ENCODE measurements around the gene UBE2E2.

The UBE2E2 gene

GRCh38 chr3:23217872-23218554 is 14.9 kb downstream of the UBE2E2 start:
- H3K27ac ChIP-seq (ENCODE audit: low read depth, low read length), result no peak overlapping the region
- no peak overlapping the region for H3K4me3 ChIP-seq (ENCODE audit: low read length)
- H3K36me3 ChIP-seq (ENCODE audit: insufficient read depth, low read length), result no peaks in the 10 kb centered on the region
- H3K4me1 ChIP-seq (ENCODE audit: insufficient read depth, low read length), result no peaks in the 10 kb centered on the region
- H3K27me3 ChIP-seq (ENCODE audit: insufficient read depth, low read length), result no peaks in the 10 kb centered on the region
- H3K9ac ChIP-seq (ENCODE audit: low read depth, low read length), result no peak overlapping the region
- WGBS, result 97% methylated on average over 5 of the region's 5 CpGs
- H3K9me3 ChIP-seq (ENCODE audit: insufficient read depth, low read depth, low read length), result no peaks in the 10 kb centered on the region

- no peaks in the 10 kb centered on the region for H3K27me3 ChIP-seq (ENCODE audit: insufficient read depth, low read length)
- H3K4me1 ChIP-seq (ENCODE audit: insufficient read depth, low read length), result no peaks in the 10 kb centered on the region
- H3K9ac ChIP-seq (ENCODE audit: low read depth, low read length), result no peak overlapping the region
- WGBS, result 81% methylated on average over 2 of the region's 2 CpGs
- no peak overlapping the region for H3K27ac ChIP-seq (ENCODE audit: low read depth, low read length)
- H3K4me3 ChIP-seq (ENCODE audit: low read length), result no peak overlapping the region
- H3K9me3 ChIP-seq (ENCODE audit: insufficient read depth, low read depth, low read length), result no peaks in the 10 kb centered on the region
- no peaks in the 10 kb centered on the region for H3K36me3 ChIP-seq (ENCODE audit: insufficient read depth, low read length)
These were observed 16.0 kb downstream of the UBE2E2 start for GRCh38 chr3:23219117-23219516.

- H3K36me3 ChIP-seq (ENCODE audit: insufficient read depth, low read length), result no peaks in the 10 kb centered on the region
- H3K4me3 ChIP-seq (ENCODE audit: low read length), result no peak overlapping the region
- H3K9me3 ChIP-seq (ENCODE audit: insufficient read depth, low read depth, low read length), result no peaks in the 10 kb centered on the region
- H3K27me3 ChIP-seq (ENCODE audit: insufficient read depth, low read length), result no peaks in the 10 kb centered on the region
- WGBS, result 84% methylated on average over 2 of the region's 2 CpGs
- no peak overlapping the region for H3K27ac ChIP-seq (ENCODE audit: low read depth, low read length)
- H3K4me1 ChIP-seq (ENCODE audit: insufficient read depth, low read length), result no peaks in the 10 kb centered on the region
- H3K9ac ChIP-seq (ENCODE audit: low read depth, low read length), result no peak overlapping the region
These were observed 16.4 kb downstream of the UBE2E2 start for GRCh38 chr3:23219552-23219951.

GRCh38 chr3:23221136-23221535 is 18.0 kb downstream of the UBE2E2 start:
- H3K9ac ChIP-seq (ENCODE audit: low read depth, low read length), result no peak overlapping the region

GRCh38 chr3:23232016-23232415 is 28.9 kb downstream of the UBE2E2 start:
- Histone ChIP-seq H3K9me3 (ENCODE audit: insufficient read depth, low read depth, low read length) (no peaks in the 10 kb centered on the region), H3K27me3 (ENCODE audit: insufficient read depth, low read length) (no peaks in the 10 kb centered on the region), H3K9ac (ENCODE audit: low read depth, low read length) (no peak overlapping the region), H3K36me3 (ENCODE audit: insufficient read depth, low read length) (no peaks in the 10 kb centered on the region), H3K27ac (ENCODE audit: low read depth, low read length) (no peak overlapping the region), H3K4me1 (ENCODE audit: insufficient read depth, low read length) (peaks cover 9% of the 10 kb centered on the region; the same call in 1 of the 2 replicates), H3K4me3 (ENCODE audit: low read length) (no peak overlapping the region)
- WGBS, result 94% methylated on average over 3 of the region's 3 CpGs

More at GRCh38 chr3:23221136-23221535, 18.0 kb downstream of the UBE2E2 start:
- Histone ChIP-seq H3K4me1 (ENCODE audit: insufficient read depth, low read length) (no peaks in the 10 kb centered on the region), H3K36me3 (ENCODE audit: insufficient read depth, low read length) (no peaks in the 10 kb centered on the region), H3K9me3 (ENCODE audit: insufficient read depth, low read depth, low read length) (no peaks in the 10 kb centered on the region), H3K27me3 (ENCODE audit: insufficient read depth, low read length) (no peaks in the 10 kb centered on the region), H3K4me3 (ENCODE audit: low read length) (no peak overlapping the region), H3K27ac (ENCODE audit: low read depth, low read length) (no peak overlapping the region)
- 100% methylated on average over 1 of the region's 3 CpGs for WGBS

GRCh38 chr3:23232854-23233253 is 29.7 kb downstream of the UBE2E2 start:
- Histone ChIP-seq H3K36me3 (ENCODE audit: insufficient read depth, low read length) (no peaks in the 10 kb centered on the region), H3K9me3 (ENCODE audit: insufficient read depth, low read depth, low read length) (no peaks in the 10 kb centered on the region), H3K27ac (ENCODE audit: low read depth, low read length) (no peak overlapping the region), H3K27me3 (ENCODE audit: insufficient read depth, low read length) (no peaks in the 10 kb centered on the region), H3K4me1 (ENCODE audit: insufficient read depth, low read length) (peaks cover 17% of the 10 kb centered on the region; the same call in 1 of the 2 replicates), H3K4me3 (ENCODE audit: low read length) (no peak overlapping the region), H3K9ac (ENCODE audit: low read depth, low read length) (no peak overlapping the region)
- WGBS, result 77% methylated on average over 1 of the region's 1 CpG

- Histone ChIP-seq H3K36me3 (ENCODE audit: insufficient read depth, low read length) (no peaks in the 10 kb centered on the region), H3K4me3 (ENCODE audit: low read length) (no peak overlapping the region), H3K4me1 (ENCODE audit: insufficient read depth, low read length) (peaks cover 17% of the 10 kb centered on the region; the same call in 1 of the 2 replicates), H3K27ac (ENCODE audit: low read depth, low read length) (no peak overlapping the region), H3K27me3 (ENCODE audit: insufficient read depth, low read length) (no peaks in the 10 kb centered on the region), H3K9me3 (ENCODE audit: insufficient read depth, low read depth, low read length) (no peaks in the 10 kb centered on the region), H3K9ac (ENCODE audit: low read depth, low read length) (no peak overlapping the region)
- WGBS, result 91% methylated on average over 1 of the region's 1 CpG
These were observed 32.1 kb downstream of the UBE2E2 start for GRCh38 chr3:23235264-23235663.

GRCh38 chr3:23236890-23237289 is 33.8 kb downstream of the UBE2E2 start:
- no peaks in the 10 kb centered on the region for H3K27me3 ChIP-seq (ENCODE audit: insufficient read depth, low read length)
- no peak overlapping the region for H3K4me3 ChIP-seq (ENCODE audit: low read length)
- peaks cover 22% of the 10 kb centered on the region for H3K4me1 ChIP-seq (ENCODE audit: insufficient read depth, low read length)
- H3K27ac ChIP-seq (ENCODE audit: low read depth, low read length), result no peak overlapping the region
- no peaks in the 10 kb centered on the region for H3K36me3 ChIP-seq (ENCODE audit: insufficient read depth, low read length)
- WGBS, result 96% methylated on average over 6 of the region's 6 CpGs
- H3K9me3 ChIP-seq (ENCODE audit: insufficient read depth, low read depth, low read length), result no peaks in the 10 kb centered on the region
- no peak overlapping the region for H3K9ac ChIP-seq (ENCODE audit: low read depth, low read length)

GRCh38 chr3:23238156-23238555 is 35.0 kb downstream of the UBE2E2 start:
- Histone ChIP-seq H3K9ac (ENCODE audit: low read depth, low read length) (no peak overlapping the region), H3K4me1 (ENCODE audit: insufficient read depth, low read length) (peaks cover 22% of the 10 kb centered on the region), H3K4me3 (ENCODE audit: low read length) (no peak overlapping the region), H3K27me3 (ENCODE audit: insufficient read depth, low read length) (no peaks in the 10 kb centered on the region), H3K9me3 (ENCODE audit: insufficient read depth, low read depth, low read length) (no peaks in the 10 kb centered on the region), H3K36me3 (ENCODE audit: insufficient read depth, low read length) (no peaks in the 10 kb centered on the region), H3K27ac (ENCODE audit: low read depth, low read length) (no peak overlapping the region)
- WGBS, result 91% methylated on average over 2 of the region's 2 CpGs

- H3K36me3 ChIP-seq (ENCODE audit: insufficient read depth, low read length), result no peaks in the 10 kb centered on the region
- 94% methylated on average over 4 of the region's 4 CpGs for WGBS
- no peak overlapping the region for H3K27ac ChIP-seq (ENCODE audit: low read depth, low read length)
- no peaks in the 10 kb centered on the region for H3K9me3 ChIP-seq (ENCODE audit: insufficient read depth, low read depth, low read length)
- H3K9ac ChIP-seq (ENCODE audit: low read depth, low read length), result no peak overlapping the region
- H3K4me3 ChIP-seq (ENCODE audit: low read length), result no peak overlapping the region
- H3K27me3 ChIP-seq (ENCODE audit: insufficient read depth, low read length), result no peaks in the 10 kb centered on the region
- H3K4me1 ChIP-seq (ENCODE audit: insufficient read depth, low read length), result peaks cover 22% of the 10 kb centered on the region
These were observed 35.5 kb downstream of the UBE2E2 start for GRCh38 chr3:23238578-23238977.

- Histone ChIP-seq H3K9me3 (ENCODE audit: insufficient read depth, low read depth, low read length) (no peaks in the 10 kb centered on the region), H3K36me3 (ENCODE audit: insufficient read depth, low read length) (no peaks in the 10 kb centered on the region), H3K9ac (ENCODE audit: low read depth, low read length) (no peak overlapping the region), H3K4me1 (ENCODE audit: insufficient read depth, low read length) (peaks cover 22% of the 10 kb centered on the region), H3K27ac (ENCODE audit: low read depth, low read length) (no peak overlapping the region), H3K27me3 (ENCODE audit: insufficient read depth, low read length) (no peaks in the 10 kb centered on the region), H3K4me3 (ENCODE audit: low read length) (no peak overlapping the region)
- WGBS, result 93% methylated on average over 1 of the region's 4 CpGs
These were observed 36.3 kb downstream of the UBE2E2 start for GRCh38 chr3:23239211-23240068.
